EL (cell line): ENCODE measurements around the gene SLC35E3.
"Not testable (repeated sequence)": the region's sequence is repeated elsewhere in the genome, so short reads cannot be mapped to it uniquely, and the experiment has no call there.

Source experiments
- DNase-seq: peaks from one replicate; pipeline ENCODE4 v3.0.0-alpha.2; 2016

The SLC35E3 gene

GRCh38 chr12:68796399-68796798 is 50.4 kb downstream of the SLC35E3 start:
- no peak for DNase-seq

- no peak for DNase-seq
Measured at GRCh38 chr12:68798882-68799234, 52.9 kb downstream of the SLC35E3 start.

- DNase-seq, result no peak
Measured at GRCh38 chr12:68800294-68800693, 54.3 kb downstream of the SLC35E3 start.

GRCh38 chr12:68801124-68801523 is 55.1 kb downstream of the SLC35E3 start:
- DNase-seq, result not testable (repeated sequence)

- not testable (repeated sequence) for DNase-seq
Measured at GRCh38 chr12:68802372-68802745, 56.4 kb downstream of the SLC35E3 start.

GRCh38 chr12:68802911-68803651 is 57.1 kb downstream of the SLC35E3 start:
- not testable (repeated sequence) for DNase-seq

GRCh38 chr12:68803948-68804656 is 58.1 kb downstream of the SLC35E3 start:
- DNase-seq, result no peak

GRCh38 chr12:68804657-68805591 is 58.9 kb downstream of the SLC35E3 start:
- no peak for DNase-seq

GRCh38 chr12:68805592-68806120 is 59.7 kb downstream of the SLC35E3 start:
- no peak for DNase-seq

- DNase-seq, result no peak
Measured at GRCh38 chr12:68806488-68807237, 60.7 kb downstream of the SLC35E3 start.

GRCh38 chr12:68807274-68807575 is 61.2 kb downstream of the SLC35E3 start:
- not testable (repeated sequence) for DNase-seq

- peak; percentile 87 for DNase-seq
Measured at GRCh38 chr12:68807576-68808387, 61.8 kb downstream of the SLC35E3 start, which contains the start of gene MDM2. TSS of gene MDM2 (plus strand) at chr12:68808177. CDS start at chr12:68808478, 301 bp downstream.

GRCh38 chr12:68808388-68809189 is 62.6 kb downstream of the SLC35E3 start:
- DNase-seq, result peak; percentile 91

GRCh38 chr12:68809190-68810026 is 63.4 kb downstream of the SLC35E3 start:
- peak; percentile 32 for DNase-seq

GRCh38 chr12:68810027-68810389 is 64.0 kb downstream of the SLC35E3 start:
- not testable (repeated sequence) for DNase-seq

- DNase-seq, result not testable (repeated sequence)
Measured at GRCh38 chr12:68811573-68811972, 65.6 kb downstream of the SLC35E3 start.

- DNase-seq, result no peak
Measured at GRCh38 chr12:68812553-68813241, 66.7 kb downstream of the SLC35E3 start.

- no peak for DNase-seq
Measured at GRCh38 chr12:68813242-68813593, 67.2 kb downstream of the SLC35E3 start.
